NCI-H510A (cell line): Measurements from ENCODE around the gene CNTNAP3.
"Not testable (repeated sequence)": the region's sequence is repeated elsewhere in the genome, so short reads cannot be mapped to it uniquely, and the experiment has no call there.

Experiments
- DNase-seq: peaks from one replicate; lab custom pipeline; 2025; lab: John Stamatoyannopoulos, UW

CNTNAP3 gene

DNA sequence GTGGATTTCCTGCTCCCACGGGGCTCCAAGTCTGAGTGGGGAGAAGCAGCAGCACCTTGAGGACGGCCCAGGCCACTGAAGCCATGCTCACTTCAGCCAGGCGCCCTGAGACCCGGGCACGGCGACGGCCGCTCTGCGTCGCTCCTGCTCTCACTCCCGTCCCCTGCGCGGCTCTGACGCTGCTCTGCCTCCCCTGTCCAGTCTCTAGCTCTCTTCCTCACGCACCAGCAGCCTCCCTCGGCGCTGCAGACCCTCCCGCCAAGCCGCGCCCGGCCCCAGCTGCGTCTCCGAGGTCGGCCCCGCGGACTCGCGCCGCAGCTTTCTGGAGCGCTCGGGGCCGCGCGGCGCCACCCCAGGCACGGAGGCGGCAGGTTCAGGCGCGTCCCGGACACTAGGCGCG, at the start of gene CNTNAP3:
TSS of gene CNTNAP3 (minus strand) at position 188 of the 400 bp plus-strand sequence. CDS start at position 85, 103 bp downstream.
- DNase-seq: not testable (repeated sequence)

- not testable (repeated sequence) for DNase-seq
Observed at GRCh38 chr9:39279995-39280394, 8.0 kb downstream of the CNTNAP3 start.

- not testable (repeated sequence) for DNase-seq
Observed at GRCh38 chr9:39242513-39242912, 45.5 kb downstream of the CNTNAP3 start.

GRCh38 chr9:39232130-39232991, 55.6 kb downstream of the CNTNAP3 start:
- DNase-seq: not testable (repeated sequence)

GRCh38 chr9:39215976-39216375, 72.0 kb downstream of the CNTNAP3 start:
- not testable (repeated sequence) for DNase-seq

DNA sequence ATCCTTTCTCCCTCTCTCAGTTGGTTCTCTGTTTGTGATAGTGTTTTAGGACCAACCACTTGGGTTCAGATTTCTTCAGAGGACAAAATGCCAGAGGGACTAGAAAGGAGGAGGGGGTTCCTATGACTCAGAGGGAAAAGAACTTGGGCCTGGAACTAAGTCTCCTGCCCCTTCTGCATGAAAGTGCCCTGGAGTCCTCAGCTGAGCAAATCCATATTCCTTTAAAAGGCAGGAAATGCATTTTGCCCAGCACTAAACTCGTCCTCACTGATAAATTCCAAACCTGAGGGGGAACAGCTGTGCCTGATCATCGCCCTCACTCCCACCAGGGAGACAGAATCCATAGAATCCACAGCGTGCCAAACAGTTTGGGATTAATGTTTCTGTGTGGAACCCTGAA, 78.2 kb downstream of the CNTNAP3 start:
- DNase-seq: not testable (repeated sequence)

- DNase-seq: not testable (repeated sequence)
Observed at GRCh38 chr9:39206643-39207042, 81.3 kb downstream of the CNTNAP3 start.

DNA sequence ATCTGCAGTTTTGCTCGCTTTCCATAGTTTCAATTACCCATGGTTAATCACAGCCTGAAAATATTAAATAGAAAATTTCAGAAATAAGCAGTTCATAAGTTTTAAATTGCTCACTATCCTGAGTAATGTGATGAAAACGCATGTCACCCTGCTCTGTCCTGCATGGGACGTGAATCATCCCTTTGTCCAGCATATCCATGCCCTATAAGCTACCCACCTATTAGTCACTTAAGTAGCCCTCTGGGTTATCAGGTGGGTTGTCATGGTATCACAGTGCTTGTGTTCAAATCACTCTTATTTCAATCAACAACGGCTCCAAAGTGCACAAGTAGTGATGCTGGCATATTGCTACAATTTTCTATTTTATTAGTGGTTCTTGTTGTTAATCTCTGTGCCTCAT, 82.1 kb downstream of the CNTNAP3 start:
- DNase-seq: not testable (repeated sequence)

GRCh38 chr9:39200412-39200811, 87.6 kb downstream of the CNTNAP3 start:
- not testable (repeated sequence) for DNase-seq

DNA sequence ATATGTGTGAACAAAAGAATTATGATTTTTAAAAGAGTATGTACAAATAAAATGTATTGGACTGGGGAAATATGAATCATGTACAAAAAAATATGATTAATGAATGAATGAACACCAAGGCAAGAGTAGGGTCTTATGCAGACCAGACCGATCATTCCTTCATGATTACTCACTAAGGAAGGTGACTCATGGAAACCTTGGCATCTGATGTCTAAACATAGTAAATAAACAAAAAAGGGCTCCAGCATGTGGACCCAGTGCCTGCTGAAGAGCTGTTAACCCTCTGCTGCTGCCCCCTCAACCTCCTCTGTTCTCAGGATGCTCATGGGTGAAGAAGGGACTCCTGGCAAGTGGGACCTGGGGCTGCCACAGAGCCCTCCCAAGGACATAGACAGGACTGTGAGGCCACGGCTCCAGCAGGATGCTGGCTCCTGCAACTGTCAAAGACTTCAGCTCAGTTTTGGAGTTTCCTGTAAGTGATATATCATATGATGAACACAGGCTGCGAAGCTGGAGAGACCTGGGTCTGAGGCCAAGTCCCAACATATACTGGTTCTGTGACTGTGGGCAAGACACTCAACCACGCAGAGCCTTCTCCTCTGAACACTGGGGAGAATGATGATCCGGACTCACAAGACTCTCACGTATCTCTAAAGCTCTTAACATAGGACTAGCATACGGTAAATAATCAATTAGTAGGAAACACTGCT, 89.8 kb downstream of the CNTNAP3 start:
- DNase-seq: not testable (repeated sequence)

DNA sequence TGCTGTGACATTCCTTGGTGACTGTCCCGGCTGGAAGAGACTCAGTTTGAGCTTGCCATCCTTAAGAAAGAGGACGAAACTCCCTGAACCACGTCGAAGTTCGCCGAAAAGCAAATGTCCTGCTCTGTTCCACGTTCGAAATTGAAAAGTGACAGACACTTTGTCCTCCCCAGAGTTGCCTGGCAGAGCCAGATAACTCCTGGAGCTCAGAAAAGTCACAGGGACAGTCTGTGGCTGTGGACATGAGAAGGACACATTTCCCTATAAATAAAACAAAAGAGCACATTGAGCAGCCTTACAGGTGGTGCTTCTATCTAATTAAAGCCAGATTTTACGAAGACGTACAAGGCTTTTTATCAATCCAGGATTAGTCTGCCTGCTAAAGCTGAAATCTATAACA, 116.6 kb downstream of the CNTNAP3 start:
- DNase-seq: not testable (repeated sequence)

DNA sequence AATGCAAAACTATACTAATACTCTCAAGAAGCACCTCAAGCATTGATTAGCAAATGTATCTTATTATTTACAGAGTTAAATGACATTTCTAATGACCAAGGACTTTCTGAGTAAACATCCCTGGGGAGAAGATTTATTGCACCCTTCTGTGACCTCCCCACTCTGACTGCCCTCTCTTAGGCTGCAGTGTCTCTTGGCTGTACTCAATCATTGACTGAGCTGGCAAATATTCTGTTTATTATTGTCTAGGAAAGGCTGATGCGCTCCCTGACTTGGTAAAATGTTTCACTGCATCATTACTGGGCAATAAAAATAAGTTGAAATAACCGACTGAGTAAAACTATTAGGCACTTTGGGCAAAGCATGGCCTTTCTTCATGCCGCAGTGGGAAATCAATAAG, 130.3 kb downstream of the CNTNAP3 start:
- DNase-seq: not testable (repeated sequence)

DNA sequence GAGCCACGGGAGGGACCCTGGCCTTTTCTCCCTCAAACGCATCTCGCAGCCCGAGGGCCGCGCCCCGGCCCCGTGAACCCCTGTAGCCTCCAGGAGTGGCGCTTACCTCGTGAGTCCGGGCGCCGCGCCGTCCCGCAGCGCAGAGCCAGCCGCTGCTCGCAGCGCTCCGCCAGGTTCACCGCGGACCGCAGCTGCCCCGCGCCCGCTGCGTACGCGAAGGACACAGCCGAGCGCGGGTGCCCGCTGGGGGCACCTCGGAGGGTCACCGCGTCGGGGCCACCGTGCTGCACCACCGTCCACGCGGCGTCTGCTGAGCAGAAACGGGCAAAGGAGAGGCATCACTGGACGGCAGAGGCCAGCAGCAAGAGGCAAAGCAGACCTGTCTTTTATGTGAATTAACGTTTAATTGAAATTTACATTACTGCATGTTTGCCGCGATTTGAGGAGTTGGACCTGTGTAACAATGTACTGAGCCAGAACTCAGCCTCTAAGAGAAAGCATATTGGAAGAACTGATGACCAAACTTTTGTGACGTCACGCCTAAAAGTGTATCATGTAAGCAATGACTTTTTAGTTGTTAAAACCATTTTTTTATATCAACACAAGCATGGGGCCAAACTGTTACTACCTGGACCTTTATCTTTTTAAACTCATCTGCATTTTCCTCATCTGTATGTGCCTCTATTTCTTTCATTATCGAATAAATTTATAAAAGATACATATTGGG, 155.0 kb downstream of the CNTNAP3 start:
- DNase-seq: not testable (repeated sequence)

GRCh38 chr9:39121401-39121800, 166.6 kb downstream of the CNTNAP3 start:
- DNase-seq: not testable (repeated sequence)

DNA sequence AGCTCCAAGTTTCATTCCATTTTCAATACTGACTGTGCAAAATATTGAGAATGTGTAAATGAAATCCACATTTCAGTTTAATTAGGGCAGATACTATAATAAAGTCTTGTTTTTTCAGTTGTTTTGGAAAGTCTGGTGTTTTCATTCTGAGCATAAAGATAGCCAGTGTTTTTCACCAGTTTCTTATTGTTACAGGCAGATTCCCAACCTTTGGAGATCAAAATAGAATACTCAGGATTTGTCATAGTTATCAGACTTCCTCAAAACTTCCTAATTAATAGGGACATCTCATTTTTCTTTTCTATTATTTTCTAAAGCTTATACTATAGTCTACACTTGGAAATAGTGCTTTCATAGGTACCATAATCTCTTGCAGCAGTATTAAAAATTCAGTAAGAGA, 176.2 kb downstream of the CNTNAP3 start:
- DNase-seq: not testable (repeated sequence)

DNA sequence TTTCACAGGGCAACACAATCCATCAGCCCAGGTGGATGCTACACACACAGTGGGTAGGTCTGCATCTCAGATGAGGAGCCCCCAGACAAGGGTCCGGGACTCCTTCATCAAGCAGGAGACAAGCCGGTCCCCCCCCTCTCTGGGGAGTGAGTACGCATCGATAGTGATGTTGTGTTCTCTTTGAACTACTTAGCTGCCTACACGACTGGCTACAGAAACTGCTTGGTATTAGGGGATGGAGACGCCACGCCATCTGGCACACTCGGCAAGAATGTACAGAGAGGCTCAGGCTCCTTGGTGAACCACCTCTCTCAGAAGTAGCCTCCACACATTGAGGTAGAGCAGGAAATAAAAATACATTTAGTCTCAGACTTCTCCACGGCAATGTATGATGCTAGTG, 179.8 kb downstream of the CNTNAP3 start:
- DNase-seq: no peak

DNA sequence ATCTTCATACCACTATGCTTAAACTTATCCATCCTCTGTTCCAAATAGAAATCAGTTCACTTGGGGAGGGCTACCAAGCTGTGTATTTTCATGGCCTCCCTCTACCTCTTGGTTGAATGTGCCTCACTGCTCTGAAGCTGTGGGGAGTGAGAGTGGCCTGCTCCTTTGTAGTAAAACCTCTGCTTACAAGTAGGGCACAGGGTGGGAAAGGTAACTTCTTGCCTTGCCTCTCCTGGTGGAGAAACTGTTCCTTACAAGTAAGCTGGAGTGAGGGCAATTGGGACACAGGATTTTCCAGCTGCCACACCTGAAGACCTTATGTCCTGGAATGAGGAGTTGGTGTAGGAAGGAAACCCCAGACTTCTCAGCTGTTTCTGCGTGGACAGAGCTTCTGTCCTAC, 190.8 kb downstream of the CNTNAP3 start:
- not testable (repeated sequence) for DNase-seq

- not testable (repeated sequence) for DNase-seq
Observed at GRCh38 chr9:39085311-39085710, 202.7 kb downstream of the CNTNAP3 start.

DNA sequence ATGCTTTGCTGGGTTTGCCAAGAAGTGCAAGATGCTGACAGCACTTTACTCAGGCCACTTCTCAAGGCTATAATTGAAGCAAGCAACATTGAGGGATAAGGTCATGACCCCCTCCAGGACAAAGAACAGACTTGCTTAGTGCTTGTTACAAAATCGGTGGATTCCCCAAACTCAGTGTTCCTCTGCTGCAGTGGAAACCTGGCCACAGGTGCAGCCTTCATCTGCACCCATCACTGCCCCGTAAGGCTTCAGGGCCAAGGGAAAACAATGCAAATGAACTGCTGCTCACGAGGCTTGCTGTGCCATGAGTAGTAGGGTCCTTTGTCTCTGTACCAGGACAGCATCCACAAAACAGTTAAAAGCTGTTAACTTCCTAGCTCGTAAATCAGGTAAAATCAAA, 205.4 kb downstream of the CNTNAP3 start:
- DNase-seq: not testable (repeated sequence)

- not testable (repeated sequence) for DNase-seq
Observed at GRCh38 chr9:39080081-39080480, 207.9 kb downstream of the CNTNAP3 start.

- not testable (repeated sequence) for DNase-seq
Observed at GRCh38 chr9:39078621-39079256, 209.2 kb downstream of the CNTNAP3 start.

DNA sequence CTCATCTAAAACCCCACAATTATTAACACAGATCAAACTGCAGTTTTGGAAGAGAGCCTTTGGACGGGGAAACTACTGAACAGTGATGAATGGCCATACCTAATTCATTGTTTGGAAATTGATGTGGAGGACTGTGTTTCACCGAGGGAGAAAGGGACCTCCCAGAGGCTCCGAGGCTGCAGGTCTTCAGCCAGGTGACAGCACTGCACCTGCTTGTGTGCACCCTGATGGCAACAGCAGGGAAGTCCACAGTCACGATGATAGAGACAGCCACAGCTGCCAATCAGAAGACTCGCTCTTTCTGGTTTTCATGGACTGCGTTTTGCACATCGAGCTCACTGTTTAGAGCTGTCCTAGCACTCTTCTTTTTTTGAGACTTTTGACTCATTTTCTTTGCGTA, 214.4 kb downstream of the CNTNAP3 start:
- DNase-seq: not testable (repeated sequence)
